Measurements from ENCODE around the gene ARL2BP.

- TF ChIP-seq POLR2A (IDR thresholded peaks at IDR 0.05; ENCODE audit: low read depth, low read length) (no peak), POLR2AphosphoS5 (IDR thresholded peaks at IDR 0.05; ENCODE audit: low read depth, low read length) (no peak)
Measured at GRCh38 chr16:57240851-57241250, 4.2 kb upstream of the ARL2BP start.
